ENCODE measurements around the gene C1QTNF1.

DNA sequence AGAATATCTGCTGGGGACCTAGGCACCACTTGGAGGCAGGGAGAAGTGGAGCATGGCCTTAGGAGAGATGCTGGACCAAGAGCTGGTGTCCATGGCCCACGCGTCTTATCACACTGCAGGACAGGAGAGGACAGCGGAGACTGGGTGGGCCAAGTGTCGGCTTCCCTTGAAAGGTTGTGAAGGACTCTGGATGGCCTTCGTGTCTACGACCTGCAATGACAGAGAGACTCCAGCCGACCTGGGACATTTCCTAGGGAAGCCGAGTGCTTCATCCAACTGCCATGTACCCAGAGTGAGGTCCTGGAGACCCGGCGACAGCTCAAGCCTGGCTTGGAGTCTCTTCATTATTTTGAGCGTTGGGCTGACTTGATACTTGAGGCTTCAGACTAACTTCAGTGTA is 20.5 kb downstream of the C1QTNF1 start:
- TF ChIP-seq ZC3H10 (CRISPR knock-in tag; IDR thresholded peaks at IDR 0.05) (no peak), ZFP30 (CRISPR knock-in tag; IDR thresholded peaks at IDR 0.05) (no peak), ZFP3 (CRISPR knock-in tag; IDR thresholded peaks at IDR 0.05) (no peak), ARNTL (CRISPR knock-in tag; IDR thresholded peaks at IDR 0.05; ENCODE audit: borderline replicate concordance, low read depth) (no peak), CSDC2 (CRISPR knock-in tag; IDR thresholded peaks at IDR 0.05) (no peak)
- TF ChIP-seq, protein P1, sequence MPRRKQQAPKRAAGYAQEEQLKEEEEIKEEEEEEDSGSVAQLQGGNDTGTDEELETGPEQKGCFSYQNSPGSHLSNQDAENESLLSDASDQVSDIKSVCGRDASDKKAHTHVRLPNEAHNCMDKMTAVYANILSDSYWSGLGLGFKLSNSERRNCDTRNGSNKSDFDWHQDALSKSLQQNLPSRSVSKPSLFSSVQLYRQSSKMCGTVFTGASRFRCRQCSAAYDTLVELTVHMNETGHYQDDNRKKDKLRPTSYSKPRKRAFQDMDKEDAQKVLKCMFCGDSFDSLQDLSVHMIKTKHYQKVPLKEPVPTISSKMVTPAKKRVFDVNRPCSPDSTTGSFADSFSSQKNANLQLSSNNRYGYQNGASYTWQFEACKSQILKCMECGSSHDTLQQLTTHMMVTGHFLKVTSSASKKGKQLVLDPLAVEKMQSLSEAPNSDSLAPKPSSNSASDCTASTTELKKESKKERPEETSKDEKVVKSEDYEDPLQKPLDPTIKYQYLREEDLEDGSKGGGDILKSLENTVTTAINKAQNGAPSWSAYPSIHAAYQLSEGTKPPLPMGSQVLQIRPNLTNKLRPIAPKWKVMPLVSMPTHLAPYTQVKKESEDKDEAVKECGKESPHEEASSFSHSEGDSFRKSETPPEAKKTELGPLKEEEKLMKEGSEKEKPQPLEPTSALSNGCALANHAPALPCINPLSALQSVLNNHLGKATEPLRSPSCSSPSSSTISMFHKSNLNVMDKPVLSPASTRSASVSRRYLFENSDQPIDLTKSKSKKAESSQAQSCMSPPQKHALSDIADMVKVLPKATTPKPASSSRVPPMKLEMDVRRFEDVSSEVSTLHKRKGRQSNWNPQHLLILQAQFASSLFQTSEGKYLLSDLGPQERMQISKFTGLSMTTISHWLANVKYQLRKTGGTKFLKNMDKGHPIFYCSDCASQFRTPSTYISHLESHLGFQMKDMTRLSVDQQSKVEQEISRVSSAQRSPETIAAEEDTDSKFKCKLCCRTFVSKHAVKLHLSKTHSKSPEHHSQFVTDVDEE (CRISPR knock-in tag; IDR thresholded peaks at IDR 0.05) = no peak

Measured in SK-N-SH treated with all-trans-retinoic acid at 6 μM for 48 hours (cell line).